Measurements from ENCODE around the gene TCF7L2.

GRCh38 chr10:112906945-112907344 is 43.1 kb upstream of the TCF7L2 start:
- TF ChIP-seq CTCF (conservative IDR thresholded peaks at IDR 0.05 in 1 of 2, IDR thresholded peaks at IDR 0.05 in 1 of 2; ENCODE audit: extremely low read depth in 1 of 2, insufficient read depth in 1 of 2, low read depth in 1 of 2, low read length in 2 of 2) (no peak), EZH2 (IDR thresholded peaks at IDR 0.05; ENCODE audit: borderline replicate concordance, low read length) (no peak)

Data from mammary epithelial cell (primary cell).